Suprapubic skin (tissue), 4 donors: ENCODE data around the gene ITSN1.

ENCODE experiments used
- EP300 ChIP-seq: sonication (generic); formaldehyde crosslinking; IDR thresholded peaks from one replicate; pipeline ENCODE4 v1.6.1; 2017; ENCODE audit warnings: antibody characterized with exemption
- POLR2A ChIP-seq, 2 donors: fragments of 450-650 bp; IDR thresholded peaks; one replicate each; pipeline ENCODE4 v1.6.1; 2017; ENCODE audit warnings: antibody characterized with exemption in 2 of 2, mild to moderate bottlenecking in 2 of 2, moderate library complexity in 2 of 2
- POLR2AphosphoS5 ChIP-seq, 3 donors: sonication (generic); formaldehyde crosslinking; IDR thresholded peaks; one replicate each; pipeline ENCODE4 v1.6.1; 2017; ENCODE audit warnings: antibody characterized with exemption in 3 of 3
- TF ChIP-seq, protein P1 (sequence below), 2 donors: fragments of 200-600 bp in 1 of 2; fragments of 450-650 bp in 1 of 2; sonication (generic) in 1 of 2; IDR thresholded peaks; one replicate each; pipeline ENCODE4 v1.5.1; 2016 to 2019; ENCODE audit warnings: antibody characterized with exemption in 2 of 2, mild to moderate bottlenecking in 1 of 2, moderate library complexity in 1 of 2

- TF ChIP-seq, protein P1, sequence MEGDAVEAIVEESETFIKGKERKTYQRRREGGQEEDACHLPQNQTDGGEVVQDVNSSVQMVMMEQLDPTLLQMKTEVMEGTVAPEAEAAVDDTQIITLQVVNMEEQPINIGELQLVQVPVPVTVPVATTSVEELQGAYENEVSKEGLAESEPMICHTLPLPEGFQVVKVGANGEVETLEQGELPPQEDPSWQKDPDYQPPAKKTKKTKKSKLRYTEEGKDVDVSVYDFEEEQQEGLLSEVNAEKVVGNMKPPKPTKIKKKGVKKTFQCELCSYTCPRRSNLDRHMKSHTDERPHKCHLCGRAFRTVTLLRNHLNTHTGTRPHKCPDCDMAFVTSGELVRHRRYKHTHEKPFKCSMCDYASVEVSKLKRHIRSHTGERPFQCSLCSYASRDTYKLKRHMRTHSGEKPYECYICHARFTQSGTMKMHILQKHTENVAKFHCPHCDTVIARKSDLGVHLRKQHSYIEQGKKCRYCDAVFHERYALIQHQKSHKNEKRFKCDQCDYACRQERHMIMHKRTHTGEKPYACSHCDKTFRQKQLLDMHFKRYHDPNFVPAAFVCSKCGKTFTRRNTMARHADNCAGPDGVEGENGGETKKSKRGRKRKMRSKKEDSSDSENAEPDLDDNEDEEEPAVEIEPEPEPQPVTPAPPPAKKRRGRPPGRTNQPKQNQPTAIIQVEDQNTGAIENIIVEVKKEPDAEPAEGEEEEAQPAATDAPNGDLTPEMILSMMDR (IDR thresholded peaks at IDR 0.05): no peak
- TF ChIP-seq EP300 (no peak), POLR2A (IDR thresholded peaks at IDR 0.05) (no peak), POLR2AphosphoS5 (IDR thresholded peaks at IDR 0.05) (no peak)
Observed at GRCh38 chr21:33696465-33696864, 54.2 kb downstream of the ITSN1 start.
